OCI-LY1 (cell line): ENCODE results near the gene PRR9.

Experiments
- CTCF ChIP-seq: fragments of 200-600 bp; sonication (generic), shearing (Covaris generic); IDR thresholded peaks from 2 replicates; pipeline ENCODE4 v1.5.1; 2017; ENCODE audit warnings: mild to moderate bottlenecking, antibody characterized with exemption, low read length, moderate library complexity, mixed read lengths
- EZH2 ChIP-seq: fragments of 200-600 bp; sonication (generic), shearing (Covaris generic); IDR thresholded peaks from 2 replicates; pipeline ENCODE4 v1.8.0; 2017; ENCODE audit warnings: borderline replicate concordance, mixed run types, mild to moderate bottlenecking, antibody characterized with exemption, low read length, moderate library complexity, mixed read lengths

- TF ChIP-seq CTCF (no peak), EZH2 (no peak)
These were observed 28.1 kb downstream of the PRR9 start for GRCh38 chr1:153245466-153245865.
